SJSA1 (cell line): ENCODE results near the gene MAPKAPK5. TPM values are rescaled to one million over a fixed set of nuclear protein-coding genes. Genes with fewer than 3 reads are reported as not detected.
A peak's percentile ranks its signal among the peaks of the same experiment; 100 is the strongest.
"Not testable (repeated sequence)": the region's sequence is repeated elsewhere in the genome, so short reads cannot be mapped to it uniquely, and the experiment has no call there.

Experiments used
- DNase-seq, 2 experiments: peaks; one replicate each; pipeline ENCODE4 v3.0.0-alpha.2; 2015 to 2020; ENCODE audit warnings: low spot score in 2 of 2, low read depth in 1 of 2
- H3K27ac ChIP-seq: fragments of 250-450 bp; sonication (Bioruptor Pico); 2 replicates; pipeline ENCODE4 v1.5.1; 2020; ENCODE audit warnings: mild to moderate bottlenecking, moderate library complexity
- H3K27me3 ChIP-seq: fragments of 250-450 bp; sonication (Bioruptor Pico); replicated peaks from 2 replicates; pipeline ENCODE4 v1.5.1; 2020; ENCODE audit warnings: mild to moderate bottlenecking, moderate library complexity
- H3K36me3 ChIP-seq: fragments of 250-450 bp; sonication (Bioruptor Pico); 2 replicates; pipeline ENCODE4 v1.5.1; 2020; ENCODE audit warnings: mild to moderate bottlenecking
- H3K4me1 ChIP-seq: fragments of 250-450 bp; sonication (Bioruptor Pico); replicated peaks from 2 replicates; pipeline ENCODE4 v1.6.1; 2021; ENCODE audit warnings: mild to moderate bottlenecking
- H3K4me3 ChIP-seq: fragments of 250-450 bp; sonication (Bioruptor Pico); 2 replicates; pipeline ENCODE4 v1.5.1; 2020; ENCODE audit warnings: mild to moderate bottlenecking
- H3K9me3 ChIP-seq: fragments of 250-450 bp; sonication (Bioruptor Pico); replicated peaks from 2 replicates; pipeline ENCODE4 v1.5.1; 2020; ENCODE audit warnings: mild to moderate bottlenecking
- total RNA-seq: library from RNA; depleted of rRNA; stranded (reverse); fragments of >200 nt; shearing (Covaris generic); gene quantifications from 2 replicates; pipeline ENCODE4 v1.2.3, GENCODE V29; 2014; rRNA removed

The MAPKAPK5 gene
- total RNA-seq, 1 experiment from 2014 or later: 60.8 TPM

GRCh38 chr12:111937429-111937828, 95.4 kb downstream of the MAPKAPK5 start:
- no peaks in the 10 kb centered on the region for H3K27me3 ChIP-seq
- no peak overlapping the region for H3K4me3 ChIP-seq
- H3K9me3 ChIP-seq: no peaks in the 10 kb centered on the region
- H3K27ac ChIP-seq: no peak overlapping the region
- DNase-seq: no peak
- H3K36me3 ChIP-seq: no peaks in the 10 kb centered on the region
- 0 out of 2 replicates have a peak, but pooled peaks cover under 1% of the 10 kb centered on the region for H3K4me1 ChIP-seq

DNA sequence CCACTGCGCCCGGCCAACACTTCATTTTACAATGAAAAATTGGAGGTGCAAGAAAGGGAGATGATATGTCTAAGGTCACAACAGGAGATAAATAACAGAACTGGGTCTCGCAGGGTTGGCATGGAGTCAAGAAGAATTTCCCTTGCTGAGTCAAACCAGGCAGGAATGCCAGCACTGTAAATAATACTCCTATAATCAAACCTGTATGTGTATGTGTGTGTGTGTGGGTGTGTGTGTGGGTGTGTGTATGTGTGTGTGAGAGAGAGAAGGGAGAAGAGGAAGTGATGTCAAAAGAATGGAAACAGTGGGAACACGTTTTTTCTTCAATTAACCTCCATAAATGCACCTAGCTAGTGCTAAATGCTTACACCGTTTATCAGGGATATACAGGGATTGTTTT, 100.5 kb downstream of the MAPKAPK5 start:
- H3K4me1 ChIP-seq: 0 out of 2 replicates have a peak, but pooled peaks cover 3% of the 10 kb centered on the region
- no peaks in the 10 kb centered on the region for H3K27me3 ChIP-seq
- peak; percentile 51 to 57 for DNase-seq
- no peak overlapping the region for H3K4me3 ChIP-seq
- H3K27ac ChIP-seq: no peak overlapping the region
- no peaks in the 10 kb centered on the region for H3K9me3 ChIP-seq
- H3K36me3 ChIP-seq: no peaks in the 10 kb centered on the region

DNA sequence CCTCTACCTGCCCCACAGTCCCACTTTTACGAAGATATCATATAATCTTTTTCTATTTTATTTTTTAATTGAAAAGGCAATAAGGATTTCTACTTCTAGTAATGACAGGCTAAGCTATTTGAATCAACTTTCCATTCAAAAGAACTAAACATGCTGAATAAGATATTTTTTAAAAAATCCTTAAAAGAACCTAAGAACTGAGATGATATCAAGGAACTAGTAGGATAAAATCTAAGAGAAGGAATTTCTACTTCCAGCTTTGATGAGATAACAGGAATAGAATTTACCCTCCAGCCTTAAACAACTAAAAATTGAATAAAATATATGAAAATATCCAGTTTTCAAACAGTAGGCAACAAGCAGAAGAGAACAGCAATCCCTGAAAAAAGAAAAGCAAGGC, 101.9 kb downstream of the MAPKAPK5 start:
- no peaks in the 10 kb centered on the region for H3K36me3 ChIP-seq
- no peak overlapping the region for H3K27ac ChIP-seq
- no peak for DNase-seq
- no peak overlapping the region for H3K4me3 ChIP-seq
- no peaks in the 10 kb centered on the region for H3K27me3 ChIP-seq
- H3K9me3 ChIP-seq: no peaks in the 10 kb centered on the region
- H3K4me1 ChIP-seq: 0 out of 2 replicates have a peak, but pooled peaks cover 3% of the 10 kb centered on the region

DNA sequence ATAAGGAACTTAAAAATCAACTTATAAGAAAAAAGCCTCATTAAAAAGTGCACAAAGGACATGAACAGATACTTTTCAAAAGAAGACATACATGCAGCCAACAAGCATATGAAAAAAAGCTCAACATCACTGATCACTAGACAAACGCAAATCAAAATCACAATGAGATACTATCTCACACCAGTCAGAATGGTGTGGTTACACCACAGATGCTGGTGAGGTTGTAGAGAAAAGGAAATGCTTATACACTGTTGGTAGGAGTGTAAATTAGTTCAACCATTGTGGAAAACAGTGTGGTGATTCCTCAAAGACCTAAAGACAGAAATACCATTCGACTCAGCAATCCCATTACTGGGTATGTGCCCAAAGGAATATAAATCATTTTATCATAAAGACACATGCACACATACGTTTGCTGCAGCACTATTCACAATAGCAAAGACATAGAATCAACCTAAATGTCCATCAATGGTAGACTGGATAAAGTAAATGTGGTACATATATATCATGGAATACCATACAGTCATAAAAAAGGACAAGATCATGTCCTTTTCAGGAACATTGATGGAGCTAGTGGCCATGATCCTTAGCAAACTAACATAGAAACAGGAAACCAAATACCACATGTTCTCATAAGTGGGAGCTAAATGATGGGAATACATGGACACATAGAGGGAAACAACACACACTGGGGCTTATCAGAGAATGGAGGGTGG, 109.1 kb downstream of the MAPKAPK5 start:
- H3K36me3 ChIP-seq, H3K4me3 ChIP-seq, DNase-seq, H3K9me3 ChIP-seq, H3K27me3 ChIP-seq, H3K27ac ChIP-seq: not testable (repeated sequence)
- peaks cover 18% of the 10 kb centered on the region for H3K4me1 ChIP-seq

Other genes with a start within 250 kb of the MAPKAPK5 start
- 13.6 and 19.0 TPM in 2 replicates for gene ATXN2, start 242.9 kb upstream of the MAPKAPK5 start, total RNA-seq
- gene BRAP, start 156.3 kb upstream of the MAPKAPK5 start, total RNA-seq: 12.9 and 18.4 TPM in 2 replicates
- 1.6 and 4.2 TPM in 2 replicates for gene ACAD10, start 156.2 kb upstream of the MAPKAPK5 start, total RNA-seq
- 24.2 and 27.9 TPM in 2 replicates for gene ALDH2, start 75.3 kb upstream of the MAPKAPK5 start, total RNA-seq
- 5.3 and 5.5 TPM in 2 replicates for gene TMEM116, start 170.9 kb downstream of the MAPKAPK5 start, total RNA-seq
- gene ERP29, start 171.2 kb downstream of the MAPKAPK5 start, total RNA-seq: 32.5 and 47.2 TPM in 2 replicates